ENCODE results near the gene IL22RA1. TPM values are rescaled to one million over a fixed set of nuclear protein-coding genes. Genes with fewer than 3 reads are reported as not detected.

IL22RA1 gene
- total RNA-seq, 1 experiment from 2014 or later, result 0.13 TPM

GRCh38 chr1:24117132-24117531 lies 25.8 kb downstream of the IL22RA1 start:
- Histone ChIP-seq H4K20me1 (ENCODE audit: control insufficient read depth, insufficient read depth, insufficient read length) (no peaks in the 10 kb centered on the region), H3K4me2 (ENCODE audit: insufficient read depth, insufficient read length, low read length) (no peak overlapping the region), H2BK5ac (ENCODE audit: insufficient read length, low read length) (no peak overlapping the region), H2BK20ac (ENCODE audit: low read depth, low read length, poor library complexity, severe bottlenecking) (no peak overlapping the region), H3K4me1 (ENCODE audit: insufficient read depth, low read length) (peaks cover 4% of the 10 kb centered on the region; the same call in 1 of the 2 replicates), H2BK120ac (ENCODE audit: low read depth, low read length, poor library complexity, severe bottlenecking) (no peak overlapping the region), H3K14ac (ENCODE audit: insufficient read depth, low read length) (no peak overlapping the region), H3K79me2 (ENCODE audit: insufficient read depth, low read length) (no peaks in the 10 kb centered on the region), H4K5ac (ENCODE audit: insufficient read length, low read depth, low read length) (no peak overlapping the region), H2AFZ (ENCODE audit: low read length) (no peak overlapping the region), H2AK5ac (ENCODE audit: insufficient read length, low read length) (no peak overlapping the region), H4K8ac (replicated peaks; ENCODE audit: insufficient read length, low read depth, low read length) (no peak overlapping the region), H3T11ph (ENCODE audit: low read length) (no peak overlapping the region), H3K9me3 (ENCODE audit: control insufficient read depth, low read depth, low read length) (no peaks in the 10 kb centered on the region), H3K18ac (ENCODE audit: insufficient read length, low read depth, low read length) (no peak overlapping the region), H3K27ac (ENCODE audit: insufficient read length, low read depth, low read length) (no peak overlapping the region), H3K4ac (ENCODE audit: low read depth, low read length) (no peak overlapping the region), H3K27me3 (ENCODE audit: insufficient read depth, low read length) (no peaks in the 10 kb centered on the region), H3K23me2 (ENCODE audit: insufficient read length, low read depth, low read length, poor library complexity, severe bottlenecking) (no peaks in the 10 kb centered on the region), H3K79me1 (ENCODE audit: insufficient read depth, low read depth, low read length, poor library complexity, severe bottlenecking) (no peaks in the 10 kb centered on the region), H3K9ac (ENCODE audit: extremely low read depth, insufficient read length, low read length) (no peak overlapping the region), H2BK15ac (ENCODE audit: low read depth, low read length) (no peak overlapping the region), H3K56ac (ENCODE audit: insufficient read length, low read depth, low read length) (no peak overlapping the region), H4K91ac (ENCODE audit: insufficient read length, low read depth, low read length) (no peak overlapping the region), H3K23ac (ENCODE audit: insufficient read length, low read depth, low read length) (no peak overlapping the region), H2BK12ac (ENCODE audit: insufficient read length, low read depth, low read length) (no peak overlapping the region)
- Mint-ChIP-seq H3K9me3 (no peaks in the 10 kb centered on the region), H3K4me1 (peaks cover 31 to 34% of the 10 kb centered on the region in 2 experiments), H3K36me3 (ENCODE audit: insufficient read depth in 1 of 3, low read depth in 3 of 3) (no peaks in the 10 kb centered on the region), H3K27me3 (ENCODE audit: low read depth) (peaks cover 9% of the 10 kb centered on the region), H3K27ac (no peak overlapping the region), H3K4me3 (no peak overlapping the region)
- no CpG with 5 or more reads among the region's 2 CpGs for WGBS (ENCODE audit: extremely low coverage, insufficient read length, low lambda C conversion rate)
- TF ChIP-seq CTCF (conservative IDR thresholded peaks at IDR 0.05), result no peak
- no peak for DNase-seq

All from H9 (cell line).